ENCODE results near the gene ZBTB20. TPM values are rescaled to one million over a fixed set of nuclear protein-coding genes. Genes with fewer than 3 reads are reported as not detected.

Gene ZBTB20
- total RNA-seq, 1 experiment from 2014 or later: 26.5 TPM

GRCh38 chr3:114838025-114838424 lies 309.1 kb downstream of the ZBTB20 start:
- H3K27ac ChIP-seq: no peak overlapping the region
- H3K9me2 ChIP-seq (ENCODE audit: insufficient read depth): no peaks in the 10 kb centered on the region
- no peaks in the 10 kb centered on the region for H4K20me1 ChIP-seq (ENCODE audit: insufficient read depth)
- intact Hi-C loops (cut with micrococcal nuclease; ENCODE audit: unreplicated experiment): no loop called here
- H3K4me1 ChIP-seq (replicated peaks; ENCODE audit: insufficient read depth): no peaks in the 10 kb centered on the region
- no peaks in the 10 kb centered on the region for H3K36me3 ChIP-seq (ENCODE audit: low read depth)
- no peak overlapping the region for H3K4me2 ChIP-seq
- TF ChIP-seq CTCF (conservative IDR thresholded peaks at IDR 0.05) (no peak), EZH2 (IDR thresholded peaks at IDR 0.05; ENCODE audit: low read depth) (no peak)
- DNase-seq: no peak
- ChIA-PET CTCF (no interaction called here), POLR2A (ENCODE audit: unreplicated experiment) (no interaction called here)
- H3K27me3 ChIP-seq (ENCODE audit: insufficient read depth, low read depth): no peaks in the 10 kb centered on the region
- no peaks in the 10 kb centered on the region for H3K9me3 ChIP-seq (ENCODE audit: insufficient read depth, low read depth)
- H2AFZ ChIP-seq: no peak overlapping the region
- no peaks in the 10 kb centered on the region for H3F3A ChIP-seq (ENCODE audit: insufficient read depth, low read depth)
- H3K4me3 ChIP-seq: no peak overlapping the region
- no TSS peak for BruUV-seq (replicated peaks)
- no peaks in the 10 kb centered on the region for H3K79me2 ChIP-seq (ENCODE audit: low read depth)

- Histone ChIP-seq H4K20me1 (ENCODE audit: insufficient read depth) (no peaks in the 10 kb centered on the region), H2AFZ (no peak overlapping the region), H3K27ac (no peak overlapping the region), H3K4me1 (replicated peaks; ENCODE audit: insufficient read depth) (no peaks in the 10 kb centered on the region), H3K9me2 (ENCODE audit: insufficient read depth) (no peaks in the 10 kb centered on the region), H3K27me3 (ENCODE audit: insufficient read depth, low read depth) (no peaks in the 10 kb centered on the region), H3K36me3 (ENCODE audit: low read depth) (no peaks in the 10 kb centered on the region), H3K4me2 (no peak overlapping the region), H3K4me3 (no peak overlapping the region), H3K9me3 (ENCODE audit: insufficient read depth, low read depth) (no peaks in the 10 kb centered on the region), H3K79me2 (ENCODE audit: low read depth) (no peaks in the 10 kb centered on the region), H3F3A (ENCODE audit: insufficient read depth, low read depth) (no peaks in the 10 kb centered on the region)
- no peak for DNase-seq
- no TSS peak for BruUV-seq (replicated peaks)
- no peak for TF ChIP-seq CTCF (conservative IDR thresholded peaks at IDR 0.05)
- TF ChIP-seq EZH2 (IDR thresholded peaks at IDR 0.05; ENCODE audit: low read depth): no peak
- POLR2A ChIA-PET (ENCODE audit: unreplicated experiment): no interaction called here
- intact Hi-C loops (cut with micrococcal nuclease; ENCODE audit: unreplicated experiment): no loop called here
- CTCF ChIA-PET: interaction anchor here (0.6 kb wide), 1 partner anchor 767 kb away, joined by 3 read pairs; no protein-coding TSS in a partner anchor
These were observed 312.7 kb downstream of the ZBTB20 start for GRCh38 chr3:114834175-114834940.

- TF ChIP-seq EZH2 (IDR thresholded peaks at IDR 0.05; ENCODE audit: low read depth): no peak
- no peak for TF ChIP-seq CTCF (conservative IDR thresholded peaks at IDR 0.05)
- Histone ChIP-seq H3K4me2 (no peak overlapping the region), H3K27me3 (ENCODE audit: insufficient read depth, low read depth) (no peaks in the 10 kb centered on the region), H3K36me3 (ENCODE audit: low read depth) (no peaks in the 10 kb centered on the region), H3K9me3 (ENCODE audit: insufficient read depth, low read depth) (no peaks in the 10 kb centered on the region), H3K79me2 (ENCODE audit: low read depth) (no peaks in the 10 kb centered on the region), H3F3A (ENCODE audit: insufficient read depth, low read depth) (no peaks in the 10 kb centered on the region), H3K27ac (no peak overlapping the region), H3K9me2 (ENCODE audit: insufficient read depth) (0 out of 2 replicates have a peak, but pooled peaks cover 7% of the 10 kb centered on the region), H4K20me1 (ENCODE audit: insufficient read depth) (no peaks in the 10 kb centered on the region), H3K4me1 (replicated peaks; ENCODE audit: insufficient read depth) (no peaks in the 10 kb centered on the region), H3K4me3 (no peak overlapping the region), H2AFZ (no peak overlapping the region)
- DNase-seq: no peak
- POLR2A ChIA-PET (ENCODE audit: unreplicated experiment): interaction anchor here (0.6 kb wide), 1 partner anchor 913 kb away, joined by 5 read pairs; no protein-coding TSS in a partner anchor
- intact Hi-C loops (cut with micrococcal nuclease; ENCODE audit: unreplicated experiment): no loop called here
- CTCF ChIA-PET: no interaction called here
- BruUV-seq (replicated peaks): no TSS peak
These were observed 315.2 kb downstream of the ZBTB20 start for GRCh38 chr3:114831861-114832260.

Measured in PC-9 (cell line).